Cerebellar nuclear complex (tissue), 1 donor: ENCODE data around the gene CD300E.
"Not testable (repeated sequence)": the region's sequence is repeated elsewhere in the genome, so short reads cannot be mapped to it uniquely, and the experiment has no call there.

ENCODE experiments used
- DNase-seq, 2 experiments: peaks; one replicate each; lab custom pipeline; 2025; lab: John Stamatoyannopoulos, UW

CD300E gene

GRCh38 chr17:74623693-74624093 lies at the start of gene CD300E:
CD300E (minus strand) TSS chr17:74623738; CDS start chr17:74623621, 117 bp downstream.
- no peak for DNase-seq

GRCh38 chr17:74671031-74671771 lies 47.7 kb upstream of the CD300E start:
- no peak for DNase-seq

GRCh38 chr17:74670329-74670728 lies 46.8 kb upstream of the CD300E start:
- no peak for DNase-seq

- no peak for DNase-seq
Observed at GRCh38 chr17:74663561-74663960, 40.0 kb upstream of the CD300E start.

GRCh38 chr17:74659889-74660288 lies 36.4 kb upstream of the CD300E start:
- DNase-seq: no peak

GRCh38 chr17:74658620-74659019 lies 35.1 kb upstream of the CD300E start:
- no peak for DNase-seq

- no peak for DNase-seq
Observed at GRCh38 chr17:74654742-74655141, 31.2 kb upstream of the CD300E start.

- DNase-seq: no peak
Observed at GRCh38 chr17:74652020-74652419, 28.5 kb upstream of the CD300E start.

GRCh38 chr17:74649909-74650308 lies 26.4 kb upstream of the CD300E start:
- DNase-seq: no peak

- no peak for DNase-seq
Observed at GRCh38 chr17:74647871-74648672, 24.5 kb upstream of the CD300E start.

- no peak for DNase-seq
Observed at GRCh38 chr17:74646231-74646630, 22.7 kb upstream of the CD300E start.

- DNase-seq: no peak
Observed at GRCh38 chr17:74645010-74645409, 21.5 kb upstream of the CD300E start.

- DNase-seq: no peak
Observed at GRCh38 chr17:74644419-74644818, 20.9 kb upstream of the CD300E start.

- no peak for DNase-seq
Observed at GRCh38 chr17:74643826-74644225, 20.3 kb upstream of the CD300E start.

GRCh38 chr17:74642995-74643394 lies 19.5 kb upstream of the CD300E start:
- DNase-seq: no peak

GRCh38 chr17:74642556-74642955 lies 19.0 kb upstream of the CD300E start:
- DNase-seq: no peak

- no peak for DNase-seq
Observed at GRCh38 chr17:74641958-74642298, 18.4 kb upstream of the CD300E start.

GRCh38 chr17:74641224-74641957 lies 17.9 kb upstream of the CD300E start:
- no peak for DNase-seq

GRCh38 chr17:74639704-74640151 lies 16.2 kb upstream of the CD300E start:
- DNase-seq: no peak

- no peak for DNase-seq
Observed at GRCh38 chr17:74637926-74638325, 14.4 kb upstream of the CD300E start.

GRCh38 chr17:74637265-74637664 lies 13.7 kb upstream of the CD300E start:
- DNase-seq: no peak

GRCh38 chr17:74636541-74637085 lies 13.1 kb upstream of the CD300E start:
- not testable (repeated sequence) for DNase-seq
